A549 (cell line): Measurements from ENCODE around the gene MYH15.

ENCODE experiments used
- CBX2 ChIP-seq: fragments of 200-600 bp; sonication (generic); IDR thresholded peaks from 2 replicates; pipeline ENCODE4 v1.6.1; 2016; ENCODE audit warnings: low read depth, mild to moderate bottlenecking, borderline replicate concordance
- CTCF ChIP-seq: fragments of >200 bp; sonication (Bioruptor Twin); formaldehyde crosslinking; IDR thresholded peaks from 3 replicates; pipeline ENCODE4 v1.5.1; 2016
- JUN ChIP-seq, 2 experiments: fragments of >200 bp; sonication (Bioruptor Twin); formaldehyde crosslinking; IDR thresholded peaks; 2 replicates in 1 of 2; 3 replicates in 1 of 2; pipeline ENCODE4 v1.6.1; 2016 to 2017
- MAFK ChIP-seq: fragments of 450-650 bp; IDR thresholded peaks from 2 replicates; pipeline ENCODE4 v1.6.1; 2014; ENCODE audit not compliant: partially characterized antibody
- MAX ChIP-seq: IDR thresholded peaks from 2 replicates; pipeline ENCODE4 v1.6.1; 2012
- MYC ChIP-seq: IDR thresholded peaks from 2 replicates; pipeline ENCODE4 v1.6.1; 2012; ENCODE audit warnings: mild to moderate bottlenecking, inconsistent platforms, low read length, improper control_type of control experiment, borderline replicate concordance
- PBX3 ChIP-seq: IDR thresholded peaks from 2 replicates; pipeline ENCODE4 v1.6.1; 2012
- PHF8 ChIP-seq: fragments of 200-600 bp; sonication (generic); IDR thresholded peaks from 2 replicates; pipeline ENCODE4 v1.6.1; 2016; ENCODE audit warnings: low read depth, mild to moderate bottlenecking, antibody characterized with exemption, moderate library complexity, borderline replicate concordance
- POLR2A ChIP-seq: IDR thresholded peaks from 2 replicates; pipeline ENCODE4 v1.6.1; 2012; ENCODE audit warnings: mild to moderate bottlenecking, low read length
- POLR2AphosphoS2 ChIP-seq: conservative IDR thresholded peaks from 2 replicates; pipeline ENCODE4 v1.6.1; 2012; ENCODE audit warnings: low read length, improper control_type of control experiment, inconsistent platforms

DNA sequence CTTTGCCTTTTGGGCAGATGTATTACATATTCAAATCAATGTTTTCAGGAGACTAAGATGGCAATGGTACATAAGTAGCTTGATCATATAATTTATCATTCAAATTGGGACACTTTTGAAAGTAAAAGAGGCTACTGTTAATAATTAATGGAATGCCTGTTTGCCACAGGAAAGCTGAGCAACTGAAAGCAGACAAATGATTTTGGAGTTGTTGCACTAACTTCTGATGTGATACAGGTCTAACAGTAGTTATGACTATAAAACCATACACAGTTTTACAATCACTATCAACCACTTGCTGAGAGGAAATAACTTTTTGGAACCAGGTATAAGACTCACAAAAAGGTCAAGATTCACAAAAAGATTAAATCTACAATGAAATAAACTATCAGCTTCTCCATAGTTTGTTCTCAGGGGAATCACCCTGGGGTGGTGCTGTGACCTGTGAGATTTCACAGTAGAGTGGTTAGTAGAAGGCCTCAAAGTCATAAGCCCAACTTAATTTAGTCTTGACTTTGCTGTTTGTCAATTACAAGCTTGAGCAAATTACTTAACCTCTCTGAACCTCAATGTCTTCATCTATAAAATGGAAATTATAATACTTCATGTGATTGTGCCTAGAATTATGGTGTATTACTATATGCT is 171.4 kb downstream of the MYH15 start:
- no peak for TF ChIP-seq CTCF
- no peak for TF ChIP-seq PHF8
- no peak for TF ChIP-seq MAFK
- no peak for TF ChIP-seq POLR2AphosphoS2
- no peak for TF ChIP-seq POLR2A
- TF ChIP-seq MYC: no peak
- no peak for TF ChIP-seq CBX2
- no peak for TF ChIP-seq MAX
- TF ChIP-seq JUN (IDR thresholded peaks at IDR 0.05): no peak
- no peak for TF ChIP-seq PBX3
